IPS-NIHi7 (cell line): ENCODE measurements around the gene ATAD2B.
A peak's percentile ranks its signal among the peaks of the same experiment; 100 is the strongest.

Experiments
- DNase-seq: peaks from one replicate; pipeline ENCODE4 v3.0.0; 2012; ENCODE audit warnings: mixed read lengths; ENCODE audit errors: extremely low spot score

The ATAD2B gene

GRCh38 chr2:23837871-23838270 is 89.1 kb downstream of the ATAD2B start:
- no peak for DNase-seq

GRCh38 chr2:23836971-23837565 is 89.9 kb downstream of the ATAD2B start:
- no peak for DNase-seq

DNA sequence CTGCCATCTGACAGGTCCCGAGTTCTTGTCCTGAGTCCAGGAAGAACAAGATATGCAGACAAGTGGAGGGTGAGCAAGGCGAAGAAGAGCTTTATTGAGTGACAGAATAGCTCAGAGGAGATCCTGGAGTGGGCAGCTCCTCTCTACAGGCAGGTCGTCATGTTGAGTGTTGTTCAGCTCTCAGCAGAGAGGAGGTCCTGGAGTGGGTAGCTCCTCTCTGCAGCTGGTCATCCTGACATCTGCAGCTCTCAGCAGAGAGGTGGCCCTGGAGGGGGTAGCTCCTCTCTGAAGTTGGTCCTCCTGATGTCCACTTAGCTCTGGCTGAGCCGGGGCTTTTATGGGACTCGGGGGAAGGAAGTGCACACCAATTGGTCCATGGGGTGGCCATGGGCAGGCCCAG is 90.4 kb downstream of the ATAD2B start:
- no peak for DNase-seq

GRCh38 chr2:23835988-23836387 is 90.9 kb downstream of the ATAD2B start:
- DNase-seq: no peak

GRCh38 chr2:23835423-23835822 is 91.5 kb downstream of the ATAD2B start:
- no peak for DNase-seq

- no peak for DNase-seq
These were observed 97.9 kb downstream of the ATAD2B start for GRCh38 chr2:23828986-23829385.

DNA sequence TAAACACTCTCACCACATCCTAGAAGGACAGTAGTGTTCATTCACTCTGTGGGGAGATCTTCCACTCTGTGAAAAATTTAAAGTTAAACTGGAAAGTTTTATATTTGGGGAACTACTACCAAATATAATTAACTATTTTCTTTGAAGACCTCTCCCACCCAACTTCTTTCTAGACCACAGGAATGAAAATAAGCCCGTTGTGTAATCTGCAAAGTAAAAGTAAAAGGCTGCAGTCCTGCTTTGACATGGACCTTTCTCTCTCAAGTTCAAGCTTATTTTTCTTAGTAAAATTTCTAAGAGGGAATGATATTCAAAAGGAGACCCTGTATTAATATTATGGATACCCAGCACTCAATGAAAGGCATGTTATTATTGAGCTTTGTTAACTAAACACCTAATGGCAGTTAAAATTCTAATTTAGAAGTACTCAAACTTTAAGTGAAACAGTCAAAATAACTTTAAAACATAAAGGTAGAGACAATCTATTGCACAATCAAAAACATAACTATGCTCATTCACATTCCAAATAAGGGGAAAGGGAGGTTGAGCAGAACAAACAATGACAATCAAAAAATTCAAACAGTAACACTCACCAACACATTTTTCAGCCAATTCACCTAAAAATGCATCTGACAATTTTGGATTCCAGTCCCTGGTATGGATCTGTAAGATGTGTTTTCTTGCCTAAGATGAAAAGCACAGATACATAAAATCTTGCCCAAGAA is 98.5 kb downstream of the ATAD2B start:
- no peak for DNase-seq

DNA sequence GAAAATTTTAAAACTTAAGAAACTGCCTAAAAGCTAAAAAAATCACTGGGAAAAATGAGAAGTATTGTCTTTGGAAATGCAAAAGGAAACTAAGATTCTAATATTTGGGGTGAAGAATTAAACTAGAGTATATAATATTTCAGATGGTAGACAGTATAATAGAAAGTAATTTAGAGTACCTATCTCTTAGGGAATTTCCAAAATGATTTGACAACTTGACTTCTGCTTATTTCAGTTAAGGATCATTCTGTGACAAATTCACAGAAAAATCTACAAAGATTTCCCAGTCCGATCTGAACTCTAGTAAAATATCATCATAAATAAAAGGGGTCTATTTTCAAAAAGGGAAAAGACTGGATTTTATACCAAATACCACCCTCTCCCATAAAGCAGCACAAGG is 99.6 kb downstream of the ATAD2B start:
- no peak for DNase-seq

- no peak for DNase-seq
These were observed 100.2 kb downstream of the ATAD2B start for GRCh38 chr2:23826771-23827170.

DNA sequence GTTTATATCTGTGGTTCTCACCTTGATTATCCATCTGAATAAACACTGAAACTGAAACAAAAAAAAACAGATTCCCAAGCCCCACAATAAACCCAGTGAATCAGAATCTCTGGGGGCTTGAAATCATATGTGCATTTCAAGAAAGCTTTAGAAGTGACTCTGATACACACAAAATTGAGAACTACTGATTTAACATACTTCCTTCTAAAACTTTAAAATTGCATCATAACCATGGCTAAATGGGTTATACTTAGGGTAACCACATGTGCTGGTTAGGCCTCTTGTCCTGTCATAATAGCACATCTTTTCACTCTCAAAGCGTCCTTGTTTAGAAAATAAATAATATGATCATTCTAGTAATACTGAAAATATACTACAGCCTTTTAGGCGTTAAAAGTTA is 100.9 kb downstream of the ATAD2B start:
- no peak for DNase-seq

GRCh38 chr2:23824777-23825212 is 102.1 kb downstream of the ATAD2B start:
- DNase-seq: peak; percentile 25

GRCh38 chr2:23823863-23824262 is 103.1 kb downstream of the ATAD2B start:
- no peak for DNase-seq

GRCh38 chr2:23814963-23815362 is 112.0 kb downstream of the ATAD2B start:
- no peak for DNase-seq

DNA sequence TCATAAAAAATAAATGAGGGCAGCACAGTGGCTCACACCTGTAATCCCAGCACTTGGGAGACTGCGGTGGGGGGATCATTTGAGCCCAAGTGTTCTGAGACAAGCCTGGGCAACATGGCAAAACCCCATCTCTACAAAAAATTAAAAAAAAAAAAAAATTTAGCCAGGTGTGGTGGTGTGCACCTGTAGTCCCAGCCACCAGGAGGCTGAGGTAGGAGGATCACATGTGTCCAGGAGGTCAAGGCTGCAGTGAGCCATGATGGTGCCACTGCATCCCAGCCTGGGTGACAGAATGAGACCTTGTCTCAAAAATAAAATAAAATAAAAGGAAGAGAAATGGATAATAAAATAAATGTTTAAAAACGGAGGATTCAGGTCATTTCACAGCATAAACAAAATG is 113.5 kb downstream of the ATAD2B start:
- DNase-seq: no peak

DNA sequence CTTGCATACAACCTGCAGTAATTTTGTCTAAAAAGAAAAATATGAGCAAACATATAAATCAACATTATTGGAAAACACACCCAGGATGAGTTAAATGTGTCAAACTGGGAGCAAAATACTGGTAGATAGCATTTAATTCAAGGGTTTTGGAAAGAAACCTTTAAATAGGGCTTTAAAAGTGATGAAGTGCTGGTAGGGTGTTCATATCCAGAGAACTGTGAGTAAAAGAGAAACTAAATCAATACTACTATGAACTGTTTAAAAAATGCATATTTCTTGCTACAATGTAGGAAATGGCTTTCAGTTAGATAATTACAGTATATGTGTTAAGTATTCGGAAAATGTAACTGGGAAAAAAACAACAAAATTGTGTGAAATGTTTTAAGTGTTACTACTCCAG is 117.8 kb downstream of the ATAD2B start:
- DNase-seq: no peak

DNA sequence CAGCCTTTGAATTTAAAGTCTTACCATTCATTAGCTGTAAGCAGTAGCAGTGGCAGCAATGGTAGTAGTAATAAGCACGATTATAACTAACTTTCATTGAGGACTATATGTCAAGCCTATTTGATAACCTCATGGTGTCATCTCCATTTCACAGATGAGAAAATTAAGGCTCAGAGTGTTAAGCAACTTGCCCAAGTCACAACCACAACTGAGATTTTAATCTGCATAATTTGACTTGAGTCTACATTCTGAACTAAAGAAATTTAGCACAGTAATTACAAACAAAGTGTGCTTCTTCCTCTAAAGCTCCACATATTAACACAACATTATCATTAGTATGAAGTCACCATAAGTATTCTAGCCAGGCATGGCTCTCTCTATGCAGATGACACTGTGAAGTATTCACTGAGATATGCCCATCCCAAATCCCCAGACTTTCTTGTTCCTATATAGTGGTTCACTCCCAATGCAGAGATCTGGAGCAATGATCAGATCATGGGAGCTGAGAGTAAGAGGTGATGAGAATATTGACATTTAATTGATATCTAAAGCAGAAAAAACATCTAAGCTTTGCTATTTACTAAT is 120.2 kb downstream of the ATAD2B start:
- no peak for DNase-seq

DNA sequence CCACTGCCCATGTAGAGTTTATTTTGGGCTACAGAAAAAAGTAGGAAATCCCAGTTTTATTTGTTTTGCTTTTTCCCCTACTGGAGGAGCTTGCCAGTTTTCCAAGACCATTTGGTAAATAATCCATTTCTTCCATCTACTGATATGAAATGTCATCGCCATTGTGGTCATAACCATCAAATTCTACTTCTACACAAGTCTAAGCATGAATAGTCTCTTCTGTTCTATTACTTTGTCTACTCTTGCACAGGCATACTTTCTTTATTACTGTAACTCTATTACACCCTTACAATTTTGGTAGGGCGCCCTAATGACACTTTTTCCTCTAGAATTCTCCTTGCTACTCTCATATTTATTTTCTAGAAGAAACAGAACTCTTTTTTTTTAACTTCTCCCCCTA is 120.7 kb downstream of the ATAD2B start:
- no peak for DNase-seq

DNA sequence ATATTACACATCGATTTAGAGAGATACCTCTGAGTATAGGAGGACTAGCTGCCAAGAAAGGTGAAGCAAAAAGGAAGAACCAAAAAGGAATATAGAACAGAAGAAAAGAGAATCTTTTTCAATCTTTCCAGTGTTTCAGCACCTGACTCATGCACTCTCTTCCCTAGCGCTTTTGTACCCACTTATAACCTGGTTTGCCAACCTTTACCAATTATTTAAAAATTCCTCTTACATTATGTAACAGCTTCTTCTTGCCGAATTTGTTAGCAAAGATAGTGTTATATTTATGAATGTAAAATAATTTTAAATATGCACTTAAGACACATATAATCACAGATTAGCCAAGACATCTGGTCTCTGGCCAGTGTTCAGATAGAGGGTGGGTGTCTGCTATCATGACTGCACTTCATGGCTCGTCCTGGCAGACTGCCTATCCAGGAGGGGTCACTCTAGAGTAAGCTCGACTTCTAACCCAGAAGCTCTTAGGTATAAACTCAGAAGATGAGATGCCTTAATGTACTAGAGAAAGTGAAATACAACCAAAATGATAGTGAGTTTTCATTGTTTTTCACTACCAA is 122.9 kb downstream of the ATAD2B start:
- DNase-seq: peak; percentile 64

GRCh38 chr2:23803264-23803964 is 123.5 kb downstream of the ATAD2B start:
- no peak for DNase-seq

GRCh38 chr2:23801396-23801795 is 125.5 kb downstream of the ATAD2B start:
- no peak for DNase-seq

- DNase-seq: no peak
These were observed 132.7 kb downstream of the ATAD2B start for GRCh38 chr2:23794234-23794633.

DNA sequence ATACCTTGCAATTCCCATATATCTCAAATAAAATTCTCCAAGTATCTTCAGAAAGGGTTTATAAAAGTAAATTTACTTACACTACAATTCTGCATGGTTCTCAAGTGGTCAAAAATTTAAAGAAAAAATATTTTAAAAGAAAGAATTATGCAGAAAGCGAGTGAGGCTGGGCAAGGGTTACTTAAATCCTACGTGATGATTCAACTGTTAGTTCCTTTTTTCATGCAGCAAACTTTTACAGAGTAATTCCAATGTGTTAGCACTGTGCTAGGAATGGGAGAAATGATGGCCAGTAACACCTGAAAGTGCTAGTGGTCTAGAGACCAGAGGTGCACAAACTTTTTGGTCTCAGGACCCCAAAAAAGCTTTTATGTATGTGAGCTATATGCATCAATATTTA is 133.4 kb downstream of the ATAD2B start:
- DNase-seq: no peak
